Activated gamma-delta T cell treated with Interleukin-2 at 50 U/mL for 16 hours (primary cell): ENCODE results near the gene SSB.
"Not testable (repeated sequence)": the region's sequence is repeated elsewhere in the genome, so short reads cannot be mapped to it uniquely, and the experiment has no call there.

Experiments
- DNase-seq: peaks from one replicate; pipeline ENCODE4 v3.0.0-alpha.2; 2020

SSB gene

DNA sequence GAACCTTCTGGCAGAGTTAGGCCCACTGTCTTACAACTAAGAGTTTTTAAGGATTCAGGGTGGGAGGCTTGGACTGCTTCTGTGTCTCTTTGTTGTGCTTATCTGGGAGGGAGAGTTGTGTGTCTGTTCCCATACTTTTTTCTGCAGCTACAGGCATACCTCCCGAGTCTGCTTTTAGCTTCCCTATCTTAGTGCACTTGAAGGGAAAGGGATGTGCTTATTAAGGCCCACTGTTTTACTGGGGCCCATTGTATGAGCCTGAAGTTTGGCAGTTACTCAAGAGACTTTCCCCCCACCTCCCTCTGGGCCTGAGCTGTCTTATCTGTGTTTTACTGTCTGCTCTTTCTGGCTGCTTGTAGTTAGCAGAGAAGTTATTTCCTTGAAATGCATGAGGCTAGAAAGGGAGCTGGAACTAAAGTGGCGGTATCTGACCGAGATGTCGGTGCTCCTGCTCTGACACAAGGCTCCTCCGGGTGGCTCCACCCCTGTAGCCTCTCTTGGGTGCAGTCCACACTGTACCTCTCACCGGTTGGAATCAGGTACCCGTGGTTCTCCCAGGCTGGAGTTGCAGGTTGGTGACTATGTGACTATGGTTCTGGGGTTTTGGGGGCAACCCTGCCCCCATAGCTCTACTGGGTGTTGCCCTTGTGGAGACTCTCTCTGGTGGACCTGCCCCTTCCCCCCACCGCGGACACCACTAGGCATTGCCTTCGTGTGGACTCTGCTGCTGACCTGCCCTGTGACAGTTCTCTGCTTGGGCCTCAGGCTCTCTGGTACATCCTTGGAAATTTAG is 41.5 kb downstream of the SSB start:
- DNase-seq = no peak

- no peak for DNase-seq
Observed at GRCh38 chr2:169840747-169841142, 42.1 kb downstream of the SSB start.

GRCh38 chr2:169841625-169842024 is 43.0 kb downstream of the SSB start:
- DNase-seq = not testable (repeated sequence)

- no peak for DNase-seq
Observed at GRCh38 chr2:169845016-169845415, 46.3 kb downstream of the SSB start.

DNA sequence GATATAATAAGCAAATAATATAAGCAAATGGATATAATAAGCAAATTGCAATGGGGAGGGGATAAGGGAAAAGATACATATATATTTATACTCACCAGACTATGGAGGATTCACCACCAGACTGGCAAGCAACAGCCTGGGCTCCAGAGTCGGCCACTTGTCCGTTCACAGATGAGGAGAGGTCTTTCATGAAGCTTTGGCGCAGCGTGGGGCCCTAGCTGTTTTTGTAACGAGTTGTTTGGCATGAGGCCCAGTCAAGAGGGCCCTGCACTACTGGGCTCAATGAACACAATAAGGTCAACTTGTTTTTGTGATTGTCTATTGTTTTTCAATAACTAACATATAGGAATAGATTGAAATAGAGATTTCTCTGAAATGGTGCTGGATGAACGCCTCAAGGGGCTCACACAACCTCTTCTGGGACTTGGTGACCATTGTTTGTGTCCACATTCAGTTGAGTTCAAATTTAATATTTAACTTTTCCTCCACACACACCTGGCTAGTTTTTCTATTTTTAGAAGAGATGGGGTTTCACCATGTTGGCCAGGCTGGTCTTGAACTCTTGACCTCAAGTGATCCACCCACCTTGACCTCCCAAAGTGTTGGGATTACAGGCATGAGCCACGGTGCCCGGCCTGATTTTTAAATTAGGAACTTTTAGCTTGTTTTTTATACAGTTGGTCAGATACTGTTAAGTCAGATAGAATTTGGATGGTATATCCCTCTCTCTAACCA is 50.5 kb downstream of the SSB start:
- not testable (repeated sequence) for DNase-seq

GRCh38 chr2:169849710-169850109 is 51.0 kb downstream of the SSB start:
- no peak for DNase-seq

DNA sequence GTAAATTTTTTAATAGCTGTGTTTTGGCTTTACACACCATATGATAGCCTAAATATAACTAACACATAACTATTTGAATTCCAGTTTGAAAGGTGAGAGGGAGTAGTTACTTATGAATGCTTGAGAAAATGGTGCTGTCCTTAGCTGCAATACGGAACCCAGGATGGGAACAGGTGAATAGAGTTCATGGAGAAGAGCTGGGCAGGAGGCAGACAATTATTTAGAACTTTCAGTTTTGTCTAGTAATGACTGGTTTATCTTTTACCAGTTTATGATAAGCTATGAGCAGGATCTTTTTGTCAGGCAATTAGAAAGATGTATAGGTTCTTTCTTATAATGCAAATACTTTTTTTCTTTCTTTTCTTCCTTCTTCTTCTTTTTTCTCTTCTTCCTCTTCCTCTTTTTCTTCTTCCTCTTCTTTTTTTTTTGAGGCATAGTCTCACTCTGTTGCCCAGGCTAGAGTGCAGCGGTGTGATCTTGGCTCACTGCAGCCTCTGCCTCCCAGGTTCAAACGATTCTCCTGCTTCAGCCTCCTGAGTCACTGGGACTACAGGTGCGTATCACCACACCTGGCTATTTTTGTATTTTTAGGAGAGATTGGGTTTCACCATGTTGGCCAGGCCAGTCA is 54.5 kb downstream of the SSB start:
- no peak for DNase-seq

GRCh38 chr2:169855281-169856258 is 56.9 kb downstream of the SSB start:
- DNase-seq = not testable (repeated sequence)

GRCh38 chr2:169859423-169859822 is 60.8 kb downstream of the SSB start:
- DNase-seq = no peak

- DNase-seq = no peak
Observed at GRCh38 chr2:169860149-169860548, 61.5 kb downstream of the SSB start.
